ENCODE measurements around the gene ADAMTS6.

GRCh38 chr5:65151614-65152013 lies 330.1 kb downstream of the ADAMTS6 start:
- no peak for TF ChIP-seq CTCF (IDR thresholded peaks at IDR 0.05)
- no peak for TF ChIP-seq POLR2A (IDR thresholded peaks at IDR 0.05)
